Posterior vena cava (tissue), 2 donors: ENCODE results near the gene IGLON5. TPM values are rescaled to one million over a fixed set of nuclear protein-coding genes. Genes with fewer than 3 reads are reported as not detected.

ENCODE experiments used
- DNase-seq: peaks from one replicate; pipeline ENCODE4 v3.0.0-alpha.2; 2020; ENCODE audit warnings: low spot score
- intact Hi-C, 2 donors: fragments of 100-400 bp; cut with DNase I; formaldehyde crosslinking; loops; one replicate each; pipeline versions ENCODE4 v1.14.1 to v1.14.2; 2022 to 2023
- total RNA-seq, 2 donors: library from RNA; stranded (reverse); fragmentation: NEBNext Ultra II Directional; extraction: Animal tissue kit (Norgen Biotek cat#: 25700); gene quantifications; one replicate each; pipeline ENCODE4 v1.2.1, GENCODE V29; 2021
- donor health status: DM: yes; HTN: yes; CAD: no.
- donor health status: DM: yes; HTN: yes; CAD: no.

The IGLON5 gene
- total RNA-seq, 2 donors from 2014 or later, result 0.19 to 0.33 TPM

GRCh38 chr19:51305479-51305878 lies 6.0 kb upstream of the IGLON5 start:
- intact Hi-C loops, result no loop called here
- peak; percentile 35 for DNase-seq

GRCh38 chr19:51316688-51317087 lies 5.2 kb downstream of the IGLON5 start:
- no peak for DNase-seq
- intact Hi-C loops, result no loop called here

- no peak for DNase-seq
- intact Hi-C loops, result no loop called here
Measured at GRCh38 chr19:51317376-51317775, 5.9 kb downstream of the IGLON5 start.

GRCh38 chr19:51317968-51318367 lies 6.5 kb downstream of the IGLON5 start:
- no peak for DNase-seq
- intact Hi-C loops, result no loop called here

GRCh38 chr19:51318687-51319648 lies 7.5 kb downstream of the IGLON5 start:
- no peak for DNase-seq
- intact Hi-C loops, result no loop called here

- intact Hi-C loops, result no loop called here
Measured at GRCh38 chr19:51319649-51320279, 8.3 kb downstream of the IGLON5 start.

GRCh38 chr19:51320280-51320657 lies 8.8 kb downstream of the IGLON5 start:
- no peak for DNase-seq

More at GRCh38 chr19:51319649-51320279, 8.3 kb downstream of the IGLON5 start:
- no peak for DNase-seq

GRCh38 chr19:51321799-51322198 lies 10.4 kb downstream of the IGLON5 start:
- DNase-seq, result peak; percentile 64
- intact Hi-C loops, result no loop called here

More at GRCh38 chr19:51320280-51320657, 8.8 kb downstream of the IGLON5 start:
- intact Hi-C loops, result no loop called here

GRCh38 chr19:51323481-51324166 lies 12.2 kb downstream of the IGLON5 start:
- DNase-seq, result peak; percentile 68
- intact Hi-C loops, result no loop called here

- DNase-seq, result peak; percentile 83
- intact Hi-C loops, result no loop called here
Measured at GRCh38 chr19:51324167-51324481, 12.7 kb downstream of the IGLON5 start.

GRCh38 chr19:51325161-51325976 lies 13.9 kb downstream of the IGLON5 start:
- intact Hi-C loops, result no loop called here
- DNase-seq, result peak; percentile 74

- intact Hi-C loops, result no loop called here
- peak; percentile 77 for DNase-seq
Measured at GRCh38 chr19:51326216-51327065, 15.0 kb downstream of the IGLON5 start.

GRCh38 chr19:51327066-51328001 lies 15.9 kb downstream of the IGLON5 start:
- peak; percentile 89 for DNase-seq
- intact Hi-C loops, result no loop called here

GRCh38 chr19:51329411-51329810 lies 18.0 kb downstream of the IGLON5 start:
- no peak for DNase-seq
- intact Hi-C loops, result no loop called here

GRCh38 chr19:51330366-51330765 lies 18.9 kb downstream of the IGLON5 start:
- DNase-seq, result no peak
- intact Hi-C loops, result loop anchor here in 1 of 2 donors (10.0 kb wide), 1 partner anchor 64 kb away; the partner anchor contains the start of gene C19orf84

GRCh38 chr19:51331193-51331592 lies 19.7 kb downstream of the IGLON5 start:
- intact Hi-C loops, result loop anchor here in 1 of 2 donors (10.0 kb wide), 1 partner anchor 64 kb away; the partner anchor contains the start of gene C19orf84

GRCh38 chr19:51331716-51332115 lies 20.3 kb downstream of the IGLON5 start:
- intact Hi-C loops, result loop anchor here in 1 of 2 donors (10.0 kb wide), 1 partner anchor 63 kb away; the partner anchor contains the start of gene C19orf84
- DNase-seq, result no peak

More at GRCh38 chr19:51331193-51331592, 19.7 kb downstream of the IGLON5 start:
- no peak for DNase-seq
